ENCODE measurements around the gene SLC28A1.

SLC28A1 gene

DNA sequence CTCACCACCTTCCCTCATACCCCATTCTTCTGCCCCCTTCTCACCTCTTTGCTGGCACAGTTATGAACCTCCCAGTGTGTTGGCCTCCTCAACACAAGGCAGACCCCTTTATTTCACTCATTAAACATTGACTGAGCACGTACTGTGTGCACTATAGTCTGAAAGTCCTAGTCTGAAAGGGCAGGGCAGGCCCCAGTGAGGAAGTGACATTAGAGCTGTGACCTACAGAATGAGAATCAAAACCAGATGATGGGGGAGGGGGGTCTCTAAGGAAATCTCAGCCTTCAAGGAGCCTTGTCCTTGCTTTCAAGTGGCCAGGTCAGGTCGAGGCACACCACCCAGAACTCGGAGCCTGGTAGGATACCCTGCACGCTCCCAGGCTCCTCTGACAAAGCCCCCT, 3.5 kb downstream of the SLC28A1 start:
- TF ChIP-seq, protein P1, sequence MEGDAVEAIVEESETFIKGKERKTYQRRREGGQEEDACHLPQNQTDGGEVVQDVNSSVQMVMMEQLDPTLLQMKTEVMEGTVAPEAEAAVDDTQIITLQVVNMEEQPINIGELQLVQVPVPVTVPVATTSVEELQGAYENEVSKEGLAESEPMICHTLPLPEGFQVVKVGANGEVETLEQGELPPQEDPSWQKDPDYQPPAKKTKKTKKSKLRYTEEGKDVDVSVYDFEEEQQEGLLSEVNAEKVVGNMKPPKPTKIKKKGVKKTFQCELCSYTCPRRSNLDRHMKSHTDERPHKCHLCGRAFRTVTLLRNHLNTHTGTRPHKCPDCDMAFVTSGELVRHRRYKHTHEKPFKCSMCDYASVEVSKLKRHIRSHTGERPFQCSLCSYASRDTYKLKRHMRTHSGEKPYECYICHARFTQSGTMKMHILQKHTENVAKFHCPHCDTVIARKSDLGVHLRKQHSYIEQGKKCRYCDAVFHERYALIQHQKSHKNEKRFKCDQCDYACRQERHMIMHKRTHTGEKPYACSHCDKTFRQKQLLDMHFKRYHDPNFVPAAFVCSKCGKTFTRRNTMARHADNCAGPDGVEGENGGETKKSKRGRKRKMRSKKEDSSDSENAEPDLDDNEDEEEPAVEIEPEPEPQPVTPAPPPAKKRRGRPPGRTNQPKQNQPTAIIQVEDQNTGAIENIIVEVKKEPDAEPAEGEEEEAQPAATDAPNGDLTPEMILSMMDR (conservative IDR thresholded peaks at IDR 0.05): no peak
- no peak overlapping the region for H3K27ac ChIP-seq

DNA sequence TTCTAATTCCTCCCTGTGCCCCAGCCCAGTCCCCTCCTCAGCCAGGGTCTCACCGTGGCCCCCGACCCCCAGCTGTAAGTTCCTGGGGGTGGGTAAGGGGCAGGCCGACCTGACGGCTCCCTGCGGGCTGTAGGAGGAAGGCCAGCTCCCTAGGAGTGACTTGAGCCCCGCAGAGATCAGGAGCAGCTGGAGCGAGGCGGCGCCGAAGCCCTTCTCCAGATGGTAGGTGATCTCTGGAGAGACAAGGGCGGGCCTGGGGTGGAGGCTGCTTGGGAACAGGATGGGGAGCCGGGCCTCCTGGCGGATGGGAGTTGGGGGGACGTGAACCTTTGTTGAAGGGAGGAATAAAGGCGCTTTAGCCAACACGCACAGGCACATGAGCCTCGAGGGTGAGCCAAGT, 4.2 kb downstream of the SLC28A1 start:
- no peak overlapping the region for H3K27ac ChIP-seq
- TF ChIP-seq, protein P1 (conservative IDR thresholded peaks at IDR 0.05): no peak

DNA sequence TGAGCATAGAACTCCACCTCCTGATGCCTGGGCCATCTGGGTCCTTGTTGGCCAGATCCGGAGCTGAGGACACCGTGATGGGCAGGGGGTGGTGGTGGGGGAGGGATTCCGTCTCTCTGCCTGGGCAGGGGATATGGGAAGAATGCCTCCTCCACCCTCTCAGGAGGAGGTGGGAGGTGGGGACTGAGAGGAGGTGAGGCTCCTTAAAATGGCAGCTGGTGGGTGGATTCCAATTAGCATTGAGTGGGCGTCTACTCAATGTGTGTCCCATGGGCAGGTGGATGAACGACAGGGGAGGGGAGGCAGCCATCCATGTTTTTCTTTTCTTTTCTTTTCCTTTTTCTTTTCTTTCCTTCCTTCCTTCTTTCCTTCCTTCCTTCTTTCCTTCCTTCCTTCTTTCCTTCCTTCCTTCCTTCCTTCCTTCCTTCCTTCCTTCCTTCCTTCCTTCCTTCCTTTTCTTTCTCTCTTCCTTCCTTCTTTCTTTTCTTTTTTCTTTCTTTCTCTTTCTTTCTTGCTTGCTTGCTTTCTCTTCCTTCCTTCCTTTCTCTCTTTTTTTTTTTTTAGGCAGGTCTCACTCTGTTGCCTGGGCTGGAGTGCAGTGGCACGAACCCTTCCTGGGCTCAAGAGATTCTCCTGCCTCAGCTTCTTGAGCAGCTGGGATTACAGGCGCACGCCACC, 5.0 kb downstream of the SLC28A1 start:
- no peak overlapping the region for H3K27ac ChIP-seq
- TF ChIP-seq, protein P1 (conservative IDR thresholded peaks at IDR 0.05): no peak

DNA sequence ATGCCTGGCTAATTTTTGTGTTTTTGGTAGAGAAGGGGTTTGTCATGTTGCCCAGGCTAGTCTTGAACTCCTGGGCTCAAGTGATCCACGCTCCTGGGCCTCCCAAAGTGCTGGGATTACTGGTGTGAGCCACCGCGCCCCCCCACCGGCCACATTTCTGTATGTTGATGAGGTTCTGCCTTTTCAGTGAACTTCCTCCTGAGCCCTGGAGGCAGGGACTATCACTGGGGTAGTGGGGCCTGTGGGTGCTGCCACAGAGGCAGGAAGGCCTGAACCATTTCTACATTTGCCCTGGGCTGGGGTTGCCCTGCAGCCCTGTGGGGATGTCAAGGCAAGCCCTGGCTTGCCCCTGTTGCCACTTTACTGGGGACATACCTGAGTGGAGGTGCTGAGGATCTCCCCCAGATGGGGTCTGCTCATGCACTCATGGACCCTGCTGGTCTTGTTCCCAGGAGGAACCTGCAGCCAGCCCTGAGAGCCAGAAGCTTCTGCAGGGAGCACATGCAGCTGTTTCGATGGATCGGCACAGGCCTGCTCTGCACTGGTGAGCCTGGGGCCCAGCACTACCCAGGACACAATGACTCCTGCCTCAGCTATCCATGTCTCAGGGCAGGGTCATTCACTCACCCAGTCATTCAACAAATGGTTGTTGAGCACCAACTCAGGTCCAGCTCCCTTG, 5.7 kb downstream of the SLC28A1 start:
- no peak overlapping the region for H3K27ac ChIP-seq

DNA sequence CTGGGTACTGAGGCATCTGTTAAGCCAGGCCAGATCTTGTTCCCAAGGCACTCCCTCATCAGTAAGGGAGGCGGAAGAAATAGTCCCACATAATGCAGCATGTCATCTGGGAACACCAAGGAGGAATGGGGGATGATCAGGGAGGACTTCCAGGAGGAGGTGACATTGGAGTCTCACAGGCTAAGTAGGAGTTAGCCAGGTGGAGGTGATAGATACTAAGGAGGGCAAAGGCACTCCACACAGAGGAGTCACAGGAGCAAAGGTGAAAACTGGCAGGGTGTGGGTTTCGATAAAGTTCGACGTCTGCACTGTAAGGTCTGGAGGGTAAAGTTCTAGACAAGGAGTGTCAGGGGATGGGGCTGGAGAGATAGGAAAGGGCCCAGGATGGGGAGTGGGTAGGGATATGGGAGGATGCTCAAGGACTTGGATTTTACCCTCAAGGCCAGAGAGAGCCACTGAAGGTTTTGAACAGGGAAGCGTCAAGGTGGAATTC, 6.3 kb downstream of the SLC28A1 start:
- H3K27ac ChIP-seq: no peak overlapping the region
- TF ChIP-seq, protein P1 (conservative IDR thresholded peaks at IDR 0.05): no peak

More for the DNA sequence above, 5.7 kb downstream of the SLC28A1 start:
- TF ChIP-seq, protein P1 (conservative IDR thresholded peaks at IDR 0.05): no peak

DNA sequence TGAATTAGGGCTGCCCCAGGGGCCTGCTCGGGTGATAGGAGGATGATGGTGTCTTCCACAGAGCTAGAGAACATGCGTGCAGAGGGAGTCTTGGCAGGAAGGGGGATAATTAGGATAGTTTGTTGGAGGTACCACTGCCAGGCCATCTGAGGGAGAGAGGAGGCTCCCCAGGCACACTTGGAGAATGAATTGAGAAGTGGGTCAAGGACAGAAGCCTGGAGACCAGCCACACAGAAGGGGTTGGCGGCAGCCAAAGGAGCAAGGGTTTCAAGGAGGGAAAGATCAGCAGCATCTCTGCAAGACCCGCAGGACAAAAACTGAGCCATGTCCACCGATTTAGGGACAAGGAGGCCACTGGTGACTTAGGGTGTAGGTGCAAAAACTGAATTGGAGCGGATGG, 6.9 kb downstream of the SLC28A1 start:
- H3K27ac ChIP-seq: no peak overlapping the region
- TF ChIP-seq, protein P1 (conservative IDR thresholded peaks at IDR 0.05): no peak

DNA sequence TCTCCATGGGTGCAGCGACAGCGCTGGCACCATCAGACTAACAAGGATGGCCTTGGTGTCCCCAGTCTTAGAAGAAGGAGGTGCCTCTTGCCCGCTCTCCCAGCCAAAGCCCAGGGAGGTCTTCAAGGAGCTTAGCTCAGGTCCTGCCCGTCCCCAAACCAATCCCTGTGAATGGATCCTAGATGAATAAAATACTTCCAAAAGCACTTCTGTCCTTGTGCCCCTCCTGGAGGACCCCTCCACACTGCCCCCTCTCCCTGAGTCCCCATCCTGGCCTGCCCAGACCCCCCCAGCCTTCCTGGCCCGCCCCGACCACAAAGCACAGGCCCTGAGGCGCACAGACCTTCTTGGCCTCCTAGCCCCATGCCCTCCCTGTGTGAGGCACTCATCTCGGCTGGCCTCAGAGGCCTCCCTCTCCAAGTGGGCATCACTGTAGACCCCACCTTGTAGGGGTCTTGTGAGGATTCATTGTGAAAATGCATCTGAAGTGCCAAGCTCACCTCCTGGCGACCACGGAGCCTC, 8.4 kb downstream of the SLC28A1 start:
- TF ChIP-seq, protein P1 (conservative IDR thresholded peaks at IDR 0.05): no peak
- H3K27ac ChIP-seq: no peak overlapping the region

Data from VCaP (cell line).